Coronary artery (tissue), 2 donors: ENCODE measurements around the gene RBPJL.

ENCODE experiments used
- DNase-seq: peaks from one replicate; pipeline ENCODE4 v3.0.0-alpha.2; 2017; ENCODE audit warnings: low spot score
- H3K27ac ChIP-seq, 2 donors: fragments of 200-600 bp; sonication (generic); one replicate each; pipeline ENCODE4 v1.5.1; 2016 to 2019
- H3K4me3 ChIP-seq: fragments of 200-600 bp; sonication (generic); 2 replicates; pipeline ENCODE4 v1.5.1; 2016; ENCODE audit warnings: mild to moderate bottlenecking, moderate library complexity
- TF ChIP-seq, protein P1 (sequence below): fragments of 200-600 bp; sonication (generic); IDR thresholded peaks from one replicate; pipeline ENCODE4 v1.5.1; 2019; ENCODE audit warnings: antibody characterized with exemption

Gene RBPJL

GRCh38 chr20:45340951-45341350 lies 34.3 kb downstream of the RBPJL start:
- Histone ChIP-seq H3K4me3 (no peak overlapping the region), H3K27ac (peak overlapping the region; percentile 94 to 98)
- TF ChIP-seq, protein P1, sequence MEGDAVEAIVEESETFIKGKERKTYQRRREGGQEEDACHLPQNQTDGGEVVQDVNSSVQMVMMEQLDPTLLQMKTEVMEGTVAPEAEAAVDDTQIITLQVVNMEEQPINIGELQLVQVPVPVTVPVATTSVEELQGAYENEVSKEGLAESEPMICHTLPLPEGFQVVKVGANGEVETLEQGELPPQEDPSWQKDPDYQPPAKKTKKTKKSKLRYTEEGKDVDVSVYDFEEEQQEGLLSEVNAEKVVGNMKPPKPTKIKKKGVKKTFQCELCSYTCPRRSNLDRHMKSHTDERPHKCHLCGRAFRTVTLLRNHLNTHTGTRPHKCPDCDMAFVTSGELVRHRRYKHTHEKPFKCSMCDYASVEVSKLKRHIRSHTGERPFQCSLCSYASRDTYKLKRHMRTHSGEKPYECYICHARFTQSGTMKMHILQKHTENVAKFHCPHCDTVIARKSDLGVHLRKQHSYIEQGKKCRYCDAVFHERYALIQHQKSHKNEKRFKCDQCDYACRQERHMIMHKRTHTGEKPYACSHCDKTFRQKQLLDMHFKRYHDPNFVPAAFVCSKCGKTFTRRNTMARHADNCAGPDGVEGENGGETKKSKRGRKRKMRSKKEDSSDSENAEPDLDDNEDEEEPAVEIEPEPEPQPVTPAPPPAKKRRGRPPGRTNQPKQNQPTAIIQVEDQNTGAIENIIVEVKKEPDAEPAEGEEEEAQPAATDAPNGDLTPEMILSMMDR = no peak
- no peak for DNase-seq

- peak overlapping the region; percentile 94 to 98 for H3K27ac ChIP-seq
- peak overlapping the region; percentile 90 for H3K4me3 ChIP-seq
- TF ChIP-seq, protein P1 = no peak
- no peak for DNase-seq
Measured at GRCh38 chr20:45341579-45341938, 34.9 kb downstream of the RBPJL start.

- peak overlapping the region; percentile 94 to 98 for H3K27ac ChIP-seq
- TF ChIP-seq, protein P1 = no peak
- DNase-seq = peak; percentile 94
- H3K4me3 ChIP-seq = peak overlapping the region; percentile 90
Measured at GRCh38 chr20:45341939-45342854, 35.6 kb downstream of the RBPJL start.

GRCh38 chr20:45342855-45343531 lies 36.4 kb downstream of the RBPJL start:
- DNase-seq = no peak
- Histone ChIP-seq H3K27ac (peak overlapping the region; percentile 94 to 98), H3K4me3 (peak overlapping the region; percentile 90)
- TF ChIP-seq, protein P1 = no peak

- TF ChIP-seq, protein P1 = no peak
- H3K4me3 ChIP-seq = peak overlapping the region; percentile 90
- no peak for DNase-seq
- peak overlapping the region; percentile 94 to 98 for H3K27ac ChIP-seq
Measured at GRCh38 chr20:45343532-45344167, 37.0 kb downstream of the RBPJL start.

GRCh38 chr20:45344168-45344860 lies 37.7 kb downstream of the RBPJL start:
- Histone ChIP-seq H3K4me3 (peak overlapping the region; percentile 90), H3K27ac (peak overlapping the region; percentile 94 to 98)
- peak; percentile 91 for DNase-seq
- TF ChIP-seq, protein P1 = no peak
